MCF 10A (cell line): ENCODE measurements around the gene ORAI1. TPM values are rescaled to one million over a fixed set of nuclear protein-coding genes. Genes with fewer than 3 reads are reported as not detected.

ENCODE experiments used
- BruUV-seq: library from RNA; stranded (reverse); fragments of 400-500 nt; replicated peaks from 2 replicates; lab custom pipeline; 2021; lab: Mats Ljungman, UMichigan
- CTCF ChIA-PET: fragments of 300-600 bp; sonication (Branson Sonifier 250); formaldehyde crosslinking; extraction: SDS; loops from one replicate; lab custom pipeline; 2021; ENCODE audit warnings: antibody characterized with exemption, inconsistent platforms; lab: Yijun Ruan, JAX
- POLR2A ChIA-PET: fragments of 300-600, 350-650 bp; sonication (Branson Sonifier 250); formaldehyde crosslinking; extraction: SDS; loops from one replicate; lab custom pipeline; 2020; ENCODE audit warnings: antibody characterized with exemption, inconsistent platforms; lab: Yijun Ruan, JAX
- DNase-seq: peaks from one replicate; pipeline ENCODE4 v3.0.0-alpha.2; 2018; ENCODE audit not compliant: unreplicated experiment
- H3K27ac Mint-ChIP-seq: one replicate; pipeline ENCODE4 v1.8.0; 2022; ENCODE audit warnings: mild to moderate bottlenecking, low read depth, mixed read lengths; ENCODE audit not compliant: unreplicated experiment
- H3K27me3 Mint-ChIP-seq: one replicate; pipeline ENCODE4 v1.8.0; 2022; ENCODE audit warnings: mixed read lengths; ENCODE audit not compliant: insufficient read depth, unreplicated experiment
- H3K36me3 Mint-ChIP-seq: one replicate; pipeline ENCODE4 v1.8.0; 2022; ENCODE audit warnings: mild to moderate bottlenecking, moderate library complexity, mixed read lengths; ENCODE audit not compliant: insufficient read depth, unreplicated experiment
- H3K4me1 Mint-ChIP-seq: one replicate; pipeline ENCODE4 v1.8.0; 2022; ENCODE audit warnings: mixed read lengths; ENCODE audit not compliant: insufficient read depth, unreplicated experiment
- H3K4me3 Mint-ChIP-seq: one replicate; pipeline ENCODE4 v1.8.0; 2022; ENCODE audit warnings: mild to moderate bottlenecking, moderate library complexity, mixed read lengths; ENCODE audit not compliant: unreplicated experiment
- H3K9me3 Mint-ChIP-seq: one replicate; pipeline ENCODE4 v1.8.0; 2022; ENCODE audit warnings: mixed read lengths; ENCODE audit not compliant: unreplicated experiment
- intact Hi-C: fragments of 100-400 bp; cut with micrococcal nuclease; formaldehyde crosslinking; loops from 2 replicates; pipeline ENCODE4 v1.14.1; 2022
- total RNA-seq: library from RNA; stranded (reverse); gene quantifications from 2 replicates; pipeline ENCODE4 v1.2.3, GENCODE V29; 2022
- TF ChIP-seq, protein P1 (sequence below): fragments of 200-600 bp; IDR thresholded peaks from one replicate; pipeline ENCODE4 v1.8.0; 2022; ENCODE audit warnings: antibody characterized with exemption, mild to moderate bottlenecking; ENCODE audit not compliant: unreplicated experiment

ORAI1 gene
- total RNA-seq, 1 experiment from 2014 or later = 16.3 TPM

- Mint-ChIP-seq H3K4me1 (peaks cover under 1% of the 10 kb centered on the region), H3K4me3 (no peak overlapping the region), H3K27ac (no peak overlapping the region), H3K36me3 (peaks cover 5% of the 10 kb centered on the region), H3K27me3 (no peaks in the 10 kb centered on the region), H3K9me3 (no peaks in the 10 kb centered on the region)
- CTCF ChIA-PET = interaction anchor here (0.9 to 2.3 kb wide), 3 partner anchors 9 to 136 kb away, joined by 3 to 9 read pairs (median 4); partner anchors contain the start of gene ORAI1
- BruUV-seq = no TSS peak
- POLR2A ChIA-PET = no interaction called here
- DNase-seq = no peak
- intact Hi-C loops = no loop called here
- TF ChIP-seq, protein P1, sequence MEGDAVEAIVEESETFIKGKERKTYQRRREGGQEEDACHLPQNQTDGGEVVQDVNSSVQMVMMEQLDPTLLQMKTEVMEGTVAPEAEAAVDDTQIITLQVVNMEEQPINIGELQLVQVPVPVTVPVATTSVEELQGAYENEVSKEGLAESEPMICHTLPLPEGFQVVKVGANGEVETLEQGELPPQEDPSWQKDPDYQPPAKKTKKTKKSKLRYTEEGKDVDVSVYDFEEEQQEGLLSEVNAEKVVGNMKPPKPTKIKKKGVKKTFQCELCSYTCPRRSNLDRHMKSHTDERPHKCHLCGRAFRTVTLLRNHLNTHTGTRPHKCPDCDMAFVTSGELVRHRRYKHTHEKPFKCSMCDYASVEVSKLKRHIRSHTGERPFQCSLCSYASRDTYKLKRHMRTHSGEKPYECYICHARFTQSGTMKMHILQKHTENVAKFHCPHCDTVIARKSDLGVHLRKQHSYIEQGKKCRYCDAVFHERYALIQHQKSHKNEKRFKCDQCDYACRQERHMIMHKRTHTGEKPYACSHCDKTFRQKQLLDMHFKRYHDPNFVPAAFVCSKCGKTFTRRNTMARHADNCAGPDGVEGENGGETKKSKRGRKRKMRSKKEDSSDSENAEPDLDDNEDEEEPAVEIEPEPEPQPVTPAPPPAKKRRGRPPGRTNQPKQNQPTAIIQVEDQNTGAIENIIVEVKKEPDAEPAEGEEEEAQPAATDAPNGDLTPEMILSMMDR = no peak
These were observed 8.5 kb downstream of the ORAI1 start for GRCh38 chr12:121634836-121635235.

GRCh38 chr12:121637231-121637914 lies 11.0 kb downstream of the ORAI1 start:
- H3K4me1 Mint-ChIP-seq = no peaks in the 10 kb centered on the region
- ChIA-PET POLR2A (interaction anchor here (2.3 kb wide), 1 partner anchor 10 kb away, joined by 8 read pairs; the partner anchor contains the start of gene ORAI1), CTCF (interaction anchor here (1.0 kb wide), 1 partner anchor 12 kb away, joined by 5 read pairs; no protein-coding TSS in a partner anchor)
- BruUV-seq = no TSS peak
- TF ChIP-seq, protein P1 = no peak
- no peak overlapping the region for H3K27ac Mint-ChIP-seq
- intact Hi-C loops = no loop called here
- H3K36me3 Mint-ChIP-seq = peaks cover 5% of the 10 kb centered on the region
- DNase-seq = no peak
- H3K27me3 Mint-ChIP-seq = no peaks in the 10 kb centered on the region
- no peak overlapping the region for H3K4me3 Mint-ChIP-seq
- H3K9me3 Mint-ChIP-seq = no peaks in the 10 kb centered on the region

DNA sequence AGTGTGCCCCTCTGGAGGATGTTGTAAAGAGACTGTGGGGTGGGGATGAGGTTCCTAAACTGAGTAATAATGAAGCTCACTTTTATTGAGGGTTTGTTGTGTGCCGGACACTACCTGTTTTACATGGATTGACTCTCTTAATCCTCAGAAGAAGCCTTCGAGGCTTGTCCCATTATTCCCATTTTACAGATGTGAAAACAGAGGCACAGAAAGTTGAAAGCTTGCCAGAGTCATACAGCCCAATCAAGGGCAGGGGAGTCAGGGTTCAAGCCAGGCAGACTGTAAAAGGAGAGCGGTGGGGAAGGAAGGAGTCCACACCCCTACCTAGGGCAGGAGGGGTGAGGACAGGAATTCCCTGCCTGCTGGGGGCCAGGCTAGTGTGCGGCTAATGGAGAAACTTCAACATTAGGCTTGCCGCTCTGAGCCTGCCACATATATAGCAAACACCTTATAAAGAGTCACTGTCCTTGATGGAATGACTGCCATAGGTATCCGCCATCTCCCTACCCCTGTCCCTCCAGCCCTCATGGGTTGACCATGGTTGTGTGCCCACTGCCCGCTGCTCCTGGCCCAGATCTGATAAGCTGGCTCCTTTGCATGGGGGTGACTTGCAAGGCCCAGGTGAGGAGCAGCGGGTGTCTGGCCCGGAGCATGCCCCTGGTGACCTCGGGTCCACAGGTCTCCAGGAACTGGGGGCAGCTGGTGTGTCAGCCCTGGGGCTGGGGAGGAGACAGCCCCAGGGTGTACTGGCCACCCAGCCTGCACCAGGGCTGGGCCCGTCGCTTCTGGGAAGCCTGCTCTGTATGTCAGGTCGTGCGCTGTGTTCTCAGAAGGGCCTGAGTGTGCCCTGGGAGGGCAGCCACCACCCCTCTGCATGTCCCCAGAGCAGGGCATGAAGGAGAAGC lies 12.2 kb downstream of the ORAI1 start:
- ChIA-PET POLR2A (no interaction called here), CTCF (interaction anchor here (0.6 to 1.5 kb wide), 5 partner anchors 10 to 89 kb away, joined by 3 to 5 read pairs (median 4); no protein-coding TSS in a partner anchor)
- Mint-ChIP-seq H3K4me3 (no peak overlapping the region), H3K27me3 (no peaks in the 10 kb centered on the region), H3K9me3 (no peaks in the 10 kb centered on the region), H3K36me3 (peaks cover 5% of the 10 kb centered on the region), H3K27ac (no peak overlapping the region), H3K4me1 (no peaks in the 10 kb centered on the region)
- TF ChIP-seq, protein P1 = no peak
- intact Hi-C loops = no loop called here
- DNase-seq = no peak
- BruUV-seq = no TSS peak

GRCh38 chr12:121641343-121641630 lies 15.0 kb downstream of the ORAI1 start:
- Mint-ChIP-seq H3K9me3 (no peaks in the 10 kb centered on the region), H3K4me1 (no peaks in the 10 kb centered on the region), H3K4me3 (no peak overlapping the region), H3K27me3 (no peaks in the 10 kb centered on the region), H3K27ac (no peak overlapping the region), H3K36me3 (peaks cover 5% of the 10 kb centered on the region)
- TF ChIP-seq, protein P1 = no peak
- DNase-seq = no peak
- intact Hi-C loops = no loop called here
- POLR2A ChIA-PET = no interaction called here
- CTCF ChIA-PET = interaction anchor here (0.6 to 1.4 kb wide), 2 partner anchors 26 to 27 kb away, joined by 3 to 4 read pairs; no protein-coding TSS in a partner anchor
- no TSS peak for BruUV-seq
